ENCODE data around the gene GPC6. TPM values are rescaled to one million over a fixed set of nuclear protein-coding genes. Genes with fewer than 3 reads are reported as not detected.
A peak's percentile ranks its signal among the peaks of the same experiment; 100 is the strongest.

The GPC6 gene
- polyA plus RNA-seq, 1 donor (not counting 4 experiments of a cell fraction or from before 2014, with no cell fraction given), result 0.42 TPM

DNA sequence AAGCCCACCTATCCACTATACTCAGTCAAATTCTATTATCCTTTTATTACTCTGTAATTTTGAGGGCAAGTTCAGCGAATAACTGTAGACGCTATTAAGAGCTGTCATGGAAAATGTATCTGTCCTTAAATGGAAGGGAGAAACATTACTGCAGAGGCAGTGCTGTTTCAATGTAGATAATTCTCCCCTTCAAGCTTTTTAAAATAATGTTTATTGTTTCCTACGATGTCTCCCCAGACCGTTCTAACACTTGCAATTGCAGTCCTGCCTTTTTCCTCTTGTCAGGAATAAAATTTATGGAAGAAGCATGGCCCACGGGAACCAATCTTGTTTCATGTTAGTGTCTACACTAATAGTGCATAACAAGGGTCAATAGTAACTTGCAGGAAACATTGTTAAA lies 159.5 kb downstream of the GPC6 start:
- DNase-seq (ENCODE audit: low read depth, low spot score), result no peak
- H2AFZ ChIP-seq (ENCODE audit: control insufficient read depth, low read length), result no peak overlapping the region
- H3K9me3 ChIP-seq (ENCODE audit: control insufficient read depth, low read depth, low read length), result no peaks in the 10 kb centered on the region
- no peaks in the 10 kb centered on the region for H4K20me1 ChIP-seq (ENCODE audit: control insufficient read depth, extremely low read depth, insufficient read depth, low read length)
- H3K36me3 ChIP-seq (ENCODE audit: control insufficient read depth in 2 of 2, extremely low read depth in 1 of 2, insufficient read depth in 2 of 2, low read length in 2 of 2), result no peaks in the 10 kb centered on the region
- no peaks in the 10 kb centered on the region for H3K79me2 ChIP-seq (ENCODE audit: control insufficient read depth, insufficient read depth, low read length)
- H3K4me1 ChIP-seq (ENCODE audit: control insufficient read depth, extremely low read depth, insufficient read depth, low read length), result no peaks in the 10 kb centered on the region
- dilution Hi-C loops (cut with MboI; ENCODE audit: extremely low pct_ligation_motif_present, low sequenced_read_pairs), result no loop called here
- no peak for FAIRE-seq
- H3K9ac ChIP-seq (ENCODE audit: control insufficient read depth, extremely low read depth, insufficient read depth, low read length), result no peak overlapping the region
- no peak overlapping the region for H3K27ac ChIP-seq (ENCODE audit: control insufficient read depth, insufficient read depth, low read length)
- no peaks in the 10 kb centered on the region for H3K27me3 ChIP-seq (ENCODE audit: control insufficient read depth, extremely low read depth, insufficient read depth, low read length)
- H3K4me2 ChIP-seq (ENCODE audit: control insufficient read depth, extremely low read depth, insufficient read depth, low read depth, low read length), result no peak overlapping the region
- TF ChIP-seq CTCF (optimal IDR thresholded peaks at IDR 0.05 in 1 of 3, IDR thresholded peaks at IDR 0.05 in 1 of 3, conservative IDR thresholded peaks at IDR 0.05 in 1 of 3; ENCODE audit: extremely low read depth in 1 of 3, insufficient read depth in 2 of 3, low read length in 3 of 3) (no peak), EZH2 (IDR thresholded peaks at IDR 0.05; ENCODE audit: low read length) (no peak)
- H3K4me3 ChIP-seq (ENCODE audit: control insufficient read depth in 2 of 3, extremely low read depth in 1 of 3, insufficient read depth in 2 of 3, low read depth in 1 of 3, low read length in 3 of 3), result no peak overlapping the region
- H3K9me1 ChIP-seq (ENCODE audit: control insufficient read depth, extremely low read depth, insufficient read depth, low read length), result no peaks in the 10 kb centered on the region

- Histone ChIP-seq H3K36me3 (ENCODE audit: control insufficient read depth in 2 of 2, extremely low read depth in 1 of 2, insufficient read depth in 2 of 2, low read length in 2 of 2) (no peaks in the 10 kb centered on the region), H3K9ac (ENCODE audit: control insufficient read depth, extremely low read depth, insufficient read depth, low read length) (no peak overlapping the region), H3K9me1 (ENCODE audit: control insufficient read depth, extremely low read depth, insufficient read depth, low read length) (no peaks in the 10 kb centered on the region), H3K9me3 (ENCODE audit: control insufficient read depth, low read depth, low read length) (no peaks in the 10 kb centered on the region), H4K20me1 (ENCODE audit: control insufficient read depth, extremely low read depth, insufficient read depth, low read length) (no peaks in the 10 kb centered on the region), H3K4me2 (ENCODE audit: control insufficient read depth, extremely low read depth, insufficient read depth, low read depth, low read length) (no peak overlapping the region), H3K27me3 (ENCODE audit: control insufficient read depth, extremely low read depth, insufficient read depth, low read length) (no peaks in the 10 kb centered on the region), H2AFZ (ENCODE audit: control insufficient read depth, low read length) (no peak overlapping the region), H3K4me3 (ENCODE audit: control insufficient read depth in 2 of 3, extremely low read depth in 1 of 3, insufficient read depth in 2 of 3, low read depth in 1 of 3, low read length in 3 of 3) (no peak overlapping the region), H3K79me2 (ENCODE audit: control insufficient read depth, insufficient read depth, low read length) (no peaks in the 10 kb centered on the region), H3K4me1 (ENCODE audit: control insufficient read depth, extremely low read depth, insufficient read depth, low read length) (no peaks in the 10 kb centered on the region), H3K27ac (ENCODE audit: control insufficient read depth, insufficient read depth, low read length) (no peak overlapping the region)
- DNase-seq (ENCODE audit: low read depth, low spot score), result peak; percentile 2
- dilution Hi-C loops (cut with MboI; ENCODE audit: extremely low pct_ligation_motif_present, low sequenced_read_pairs), result no loop called here
- no peak for TF ChIP-seq CTCF (optimal IDR thresholded peaks at IDR 0.05 in 1 of 3, IDR thresholded peaks at IDR 0.05 in 1 of 3, conservative IDR thresholded peaks at IDR 0.05 in 1 of 3; ENCODE audit: extremely low read depth in 1 of 3, insufficient read depth in 2 of 3, low read length in 3 of 3)
- TF ChIP-seq EZH2 (IDR thresholded peaks at IDR 0.05; ENCODE audit: low read length), result no peak
- no peak for FAIRE-seq
Measured at GRCh38 chr13:93388701-93389100, 162.1 kb downstream of the GPC6 start.

All from keratinocyte (primary cell).